BLaER1 (cell line): ENCODE data around the gene MRPS6.

ENCODE experiments used
- H3K27ac ChIP-seq: shearing (Covaris generic); formaldehyde crosslinking; 2 replicates; pipeline ENCODE4 v1.8.1; 2022
- H3K27me3 ChIP-seq: shearing (Covaris generic); formaldehyde crosslinking; 2 replicates; pipeline ENCODE4 v1.8.1; 2022
- H3K36me3 ChIP-seq: shearing (Covaris generic); formaldehyde crosslinking; 2 replicates; pipeline ENCODE4 v1.8.1; 2022
- H3K4me1 ChIP-seq: shearing (Covaris generic); formaldehyde crosslinking; 2 replicates; pipeline ENCODE4 v1.8.1; 2022
- H3K4me2 ChIP-seq: shearing (Covaris generic); formaldehyde crosslinking; 2 replicates; pipeline ENCODE4 v1.8.1; 2022
- H3K4me3 ChIP-seq: shearing (Covaris generic); formaldehyde crosslinking; 2 replicates; pipeline ENCODE4 v1.8.1; 2022
- H3K9ac ChIP-seq: shearing (Covaris generic); formaldehyde crosslinking; 2 replicates; pipeline ENCODE4 v1.8.1; 2022
- H3K9me3 ChIP-seq: shearing (Covaris generic); formaldehyde crosslinking; 2 replicates; pipeline ENCODE4 v1.8.1; 2022
- H4K20me1 ChIP-seq: shearing (Covaris generic); formaldehyde crosslinking; 2 replicates; pipeline ENCODE4 v1.8.1; 2022
- Cebpa-rat ChIP-seq: shearing (Covaris generic); IDR thresholded peaks from 2 replicates; pipeline ENCODE4 v1.8.1; 2022

The MRPS6 gene

GRCh38 chr21:34181431-34182039 is 108.2 kb downstream of the MRPS6 start:
- no peak overlapping the region for H3K4me3 ChIP-seq
- no peaks in the 10 kb centered on the region; the same call in 1 of the 2 replicates for H3K9me3 ChIP-seq
- TF ChIP-seq Cebpa-rat = no peak
- H3K36me3 ChIP-seq = no peaks in the 10 kb centered on the region
- H3K27ac ChIP-seq = no peak overlapping the region
- H4K20me1 ChIP-seq = no peaks in the 10 kb centered on the region
- H3K27me3 ChIP-seq = no peaks in the 10 kb centered on the region
- H3K4me1 ChIP-seq = no peaks in the 10 kb centered on the region
- no peak overlapping the region for H3K4me2 ChIP-seq
- no peak overlapping the region for H3K9ac ChIP-seq

GRCh38 chr21:34182436-34182835 is 109.1 kb downstream of the MRPS6 start:
- no peak overlapping the region for H3K9ac ChIP-seq

GRCh38 chr21:34183331-34183928 is 110.1 kb downstream of the MRPS6 start:
- Histone ChIP-seq H3K4me1 (no peaks in the 10 kb centered on the region), H3K9me3 (peaks cover 3% of the 10 kb centered on the region), H3K4me3 (no peak overlapping the region), H3K27me3 (no peaks in the 10 kb centered on the region), H3K27ac (no peak overlapping the region), H3K9ac (no peak overlapping the region), H4K20me1 (no peaks in the 10 kb centered on the region), H3K36me3 (no peaks in the 10 kb centered on the region), H3K4me2 (no peak overlapping the region)
- no peak for TF ChIP-seq Cebpa-rat

More at GRCh38 chr21:34182436-34182835, 109.1 kb downstream of the MRPS6 start:
- Histone ChIP-seq H3K27ac (no peak overlapping the region), H3K36me3 (no peaks in the 10 kb centered on the region), H4K20me1 (no peaks in the 10 kb centered on the region), H3K4me1 (no peaks in the 10 kb centered on the region), H3K27me3 (no peaks in the 10 kb centered on the region), H3K4me2 (no peak overlapping the region), H3K4me3 (no peak overlapping the region), H3K9me3 (no peaks in the 10 kb centered on the region; the same call in 1 of the 2 replicates)
- TF ChIP-seq Cebpa-rat = no peak

- Histone ChIP-seq H3K9ac (no peak overlapping the region), H3K27me3 (no peaks in the 10 kb centered on the region), H3K27ac (no peak overlapping the region), H3K4me2 (no peak overlapping the region), H3K36me3 (no peaks in the 10 kb centered on the region), H3K9me3 (peaks cover 11% of the 10 kb centered on the region), H3K4me3 (no peak overlapping the region), H3K4me1 (no peaks in the 10 kb centered on the region), H4K20me1 (no peaks in the 10 kb centered on the region)
- no peak for TF ChIP-seq Cebpa-rat
These were observed 110.9 kb downstream of the MRPS6 start for GRCh38 chr21:34184232-34184631.

GRCh38 chr21:34185026-34185750 is 111.8 kb downstream of the MRPS6 start:
- Histone ChIP-seq H3K4me1 (no peaks in the 10 kb centered on the region), H4K20me1 (no peaks in the 10 kb centered on the region), H3K9ac (no peak overlapping the region), H3K27ac (no peak overlapping the region), H3K4me2 (no peak overlapping the region), H3K9me3 (peaks cover 18% of the 10 kb centered on the region), H3K27me3 (no peaks in the 10 kb centered on the region), H3K36me3 (no peaks in the 10 kb centered on the region), H3K4me3 (no peak overlapping the region)
- no peak for TF ChIP-seq Cebpa-rat

GRCh38 chr21:34186109-34186719 is 112.8 kb downstream of the MRPS6 start:
- Histone ChIP-seq H3K4me3 (no peak overlapping the region), H3K9ac (no peak overlapping the region), H3K27ac (no peak overlapping the region), H3K9me3 (peaks cover 18% of the 10 kb centered on the region), H3K4me1 (no peaks in the 10 kb centered on the region), H3K36me3 (no peaks in the 10 kb centered on the region), H4K20me1 (no peaks in the 10 kb centered on the region), H3K27me3 (no peaks in the 10 kb centered on the region), H3K4me2 (no peak overlapping the region)
- TF ChIP-seq Cebpa-rat = no peak

GRCh38 chr21:34187935-34188334 is 114.6 kb downstream of the MRPS6 start:
- TF ChIP-seq Cebpa-rat = no peak
- H3K4me2 ChIP-seq = no peak overlapping the region
- H3K9ac ChIP-seq = no peak overlapping the region
- H3K4me1 ChIP-seq = no peaks in the 10 kb centered on the region
- no peaks in the 10 kb centered on the region for H3K27me3 ChIP-seq
- no peaks in the 10 kb centered on the region for H3K36me3 ChIP-seq
- H3K4me3 ChIP-seq = no peak overlapping the region
- no peak overlapping the region for H3K27ac ChIP-seq
- no peaks in the 10 kb centered on the region for H4K20me1 ChIP-seq
- peaks cover 18% of the 10 kb centered on the region for H3K9me3 ChIP-seq

GRCh38 chr21:34189506-34189905 is 116.1 kb downstream of the MRPS6 start:
- Histone ChIP-seq H4K20me1 (no peaks in the 10 kb centered on the region), H3K9ac (no peak overlapping the region), H3K4me3 (no peak overlapping the region), H3K27me3 (no peaks in the 10 kb centered on the region), H3K4me1 (no peaks in the 10 kb centered on the region), H3K36me3 (no peaks in the 10 kb centered on the region), H3K9me3 (peaks cover 26% of the 10 kb centered on the region), H3K4me2 (no peak overlapping the region), H3K27ac (no peak overlapping the region)
- no peak for TF ChIP-seq Cebpa-rat

- Histone ChIP-seq H3K36me3 (no peaks in the 10 kb centered on the region), H3K4me1 (no peaks in the 10 kb centered on the region), H3K4me2 (no peak overlapping the region), H3K27me3 (no peaks in the 10 kb centered on the region), H3K4me3 (no peak overlapping the region), H3K9me3 (peaks cover 26% of the 10 kb centered on the region), H3K27ac (no peak overlapping the region), H4K20me1 (no peaks in the 10 kb centered on the region), H3K9ac (no peak overlapping the region)
- no peak for TF ChIP-seq Cebpa-rat
These were observed 117.4 kb downstream of the MRPS6 start for GRCh38 chr21:34190576-34191321.
